ENCODE data around the gene KDM5A. TPM values are rescaled to one million over a fixed set of nuclear protein-coding genes. Genes with fewer than 3 reads are reported as not detected.
"Not testable (repeated sequence)": the region's sequence is repeated elsewhere in the genome, so short reads cannot be mapped to it uniquely, and the experiment has no call there.

KDM5A gene
- total RNA-seq, 2 donors from 2014 or later = 19.3 to 20.9 TPM

DNA sequence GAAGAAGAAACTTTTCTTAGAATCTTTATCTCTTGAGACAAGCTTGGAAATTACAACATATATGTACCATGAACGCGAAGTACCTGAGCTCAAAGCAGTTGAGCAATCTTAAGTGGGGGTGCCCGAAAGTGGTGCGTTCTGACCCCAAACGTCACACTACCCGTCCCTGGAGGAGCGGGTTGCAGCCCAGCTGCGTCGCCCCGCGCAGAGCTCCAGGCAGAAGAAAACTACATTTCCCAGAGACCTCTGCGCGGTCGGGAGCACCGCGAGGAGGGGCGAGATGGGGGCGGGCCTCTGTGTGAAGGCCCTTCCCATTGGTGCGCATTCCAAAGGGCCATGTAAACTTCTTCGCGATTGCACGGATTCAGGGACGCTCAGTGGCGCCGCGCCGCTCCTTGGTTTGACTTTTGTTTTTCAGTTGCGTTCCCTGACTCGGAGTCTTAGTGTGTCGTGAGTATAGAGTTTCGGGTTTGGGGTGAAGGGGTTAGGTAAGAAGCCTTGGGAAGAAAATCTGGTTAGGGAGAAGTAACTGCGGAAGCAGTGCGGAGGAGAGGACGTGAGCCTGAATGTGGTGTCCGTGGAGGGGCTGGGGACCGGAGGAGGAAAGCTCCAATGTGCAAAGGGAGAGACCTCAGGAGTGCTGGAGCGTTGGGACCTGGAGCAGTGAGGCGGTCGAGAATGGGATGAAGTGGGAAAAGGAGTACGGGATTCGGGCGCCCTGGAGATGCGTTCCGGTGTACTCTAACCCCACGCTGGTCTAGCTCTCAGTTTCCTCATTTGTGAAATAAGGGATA lies 12.3 kb upstream of the KDM5A start, which contains the start of gene CCDC77:
CCDC77 (plus strand) TSS at position 410 of the 794 bp plus-strand sequence. CDS start 7,740 bp downstream, outside the sequence.
- Histone ChIP-seq H3K27me3 (no peaks in the 10 kb centered on the region), H3K4me3 (peak within 1 kb of the TSS; percentile 54 to 66)
- TF ChIP-seq, protein P1, sequence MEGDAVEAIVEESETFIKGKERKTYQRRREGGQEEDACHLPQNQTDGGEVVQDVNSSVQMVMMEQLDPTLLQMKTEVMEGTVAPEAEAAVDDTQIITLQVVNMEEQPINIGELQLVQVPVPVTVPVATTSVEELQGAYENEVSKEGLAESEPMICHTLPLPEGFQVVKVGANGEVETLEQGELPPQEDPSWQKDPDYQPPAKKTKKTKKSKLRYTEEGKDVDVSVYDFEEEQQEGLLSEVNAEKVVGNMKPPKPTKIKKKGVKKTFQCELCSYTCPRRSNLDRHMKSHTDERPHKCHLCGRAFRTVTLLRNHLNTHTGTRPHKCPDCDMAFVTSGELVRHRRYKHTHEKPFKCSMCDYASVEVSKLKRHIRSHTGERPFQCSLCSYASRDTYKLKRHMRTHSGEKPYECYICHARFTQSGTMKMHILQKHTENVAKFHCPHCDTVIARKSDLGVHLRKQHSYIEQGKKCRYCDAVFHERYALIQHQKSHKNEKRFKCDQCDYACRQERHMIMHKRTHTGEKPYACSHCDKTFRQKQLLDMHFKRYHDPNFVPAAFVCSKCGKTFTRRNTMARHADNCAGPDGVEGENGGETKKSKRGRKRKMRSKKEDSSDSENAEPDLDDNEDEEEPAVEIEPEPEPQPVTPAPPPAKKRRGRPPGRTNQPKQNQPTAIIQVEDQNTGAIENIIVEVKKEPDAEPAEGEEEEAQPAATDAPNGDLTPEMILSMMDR (IDR thresholded peaks at IDR 0.05) = peak in 1 of 2 donors; percentile 52

DNA sequence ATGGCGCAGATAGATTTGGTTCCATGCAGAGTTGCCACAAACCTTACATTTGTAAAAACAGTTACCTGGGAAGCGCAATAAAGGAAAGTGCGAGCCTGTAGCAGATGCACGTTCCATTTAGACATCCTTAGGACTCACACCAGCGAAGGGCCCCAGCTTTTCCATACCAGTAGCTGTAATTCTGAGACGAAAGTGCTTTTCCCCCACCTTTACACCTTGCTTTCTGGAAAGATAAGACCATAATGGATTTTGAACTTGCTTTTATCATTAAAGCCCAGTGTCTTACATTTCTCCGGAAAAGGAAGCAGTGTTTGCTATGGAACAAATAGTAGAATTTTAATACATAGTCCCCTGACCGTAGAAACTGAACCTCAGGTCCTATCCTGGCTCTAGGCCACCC lies 11.7 kb upstream of the KDM5A start:
- TF ChIP-seq, protein P1 (IDR thresholded peaks at IDR 0.05) = no peak
- Histone ChIP-seq H3K27ac (peak overlapping the region; percentile 49 to 73), H3K9me3 (no peaks in the 10 kb centered on the region), H3K4me3 (peak overlapping the region; percentile 54 to 66), H3K36me3 (no peaks in the 10 kb centered on the region), H3K27me3 (no peaks in the 10 kb centered on the region), H3K4me1 (peaks cover 0 to 8% of the 10 kb centered on the region in 2 donors)
- DNase-seq (ENCODE audit: low spot score) = no peak

More for the DNA sequence above, 12.3 kb upstream of the KDM5A start, which contains the start of gene CCDC77:
- peak within 1 kb of the TSS; percentile 49 to 73 for H3K27ac ChIP-seq
- DNase-seq (ENCODE audit: low spot score) = peak; percentile 95
- H3K36me3 ChIP-seq = no peaks in the 10 kb centered on the region
- H3K4me1 ChIP-seq = peaks cover 0 to 8% of the 10 kb centered on the region in 2 donors
- H3K9me3 ChIP-seq = no peaks in the 10 kb centered on the region

DNA sequence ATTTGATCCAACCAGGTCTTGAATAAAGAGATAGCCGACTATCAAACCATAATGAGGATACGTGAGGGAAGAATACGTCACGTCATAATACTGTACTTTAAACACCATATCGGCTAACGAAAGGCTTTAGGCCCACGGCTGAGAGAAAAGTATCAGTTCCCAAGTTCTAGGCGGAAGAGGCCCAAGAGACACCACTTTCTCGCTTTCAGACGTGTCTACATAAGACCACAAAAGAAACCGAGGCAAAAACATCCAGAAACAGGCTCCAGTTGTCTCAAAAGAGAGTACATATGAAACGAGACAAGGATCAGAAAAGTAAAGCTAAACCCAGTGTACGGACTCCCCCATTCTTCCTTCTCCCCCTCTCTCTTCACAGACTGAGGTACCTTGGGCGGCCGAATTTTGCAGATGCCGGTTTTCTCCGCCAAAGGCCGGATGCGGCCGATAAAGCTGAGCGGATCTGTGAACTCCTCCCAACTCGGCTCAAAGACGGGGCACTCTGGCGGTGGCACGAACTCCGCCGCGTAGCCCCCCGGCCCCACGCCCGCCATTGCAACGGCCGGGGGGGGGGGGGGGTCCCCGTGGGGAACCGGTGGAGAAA lies 479 bp downstream of the KDM5A start:
- TF ChIP-seq, protein P1 (IDR thresholded peaks at IDR 0.05) = no peak
- no peak for DNase-seq (ENCODE audit: low spot score)
- no peaks in the 10 kb centered on the region for H3K9me3 ChIP-seq
- peaks cover 0 to 30% of the 10 kb centered on the region in 2 donors for H3K4me1 ChIP-seq
- peak overlapping the region; percentile 72 to 94 for H3K4me3 ChIP-seq
- peaks cover 8% of the 10 kb centered on the region for H3K36me3 ChIP-seq
- H3K27ac ChIP-seq = peak overlapping the region; percentile 92 to 95
- H3K27me3 ChIP-seq = no peaks in the 10 kb centered on the region

DNA sequence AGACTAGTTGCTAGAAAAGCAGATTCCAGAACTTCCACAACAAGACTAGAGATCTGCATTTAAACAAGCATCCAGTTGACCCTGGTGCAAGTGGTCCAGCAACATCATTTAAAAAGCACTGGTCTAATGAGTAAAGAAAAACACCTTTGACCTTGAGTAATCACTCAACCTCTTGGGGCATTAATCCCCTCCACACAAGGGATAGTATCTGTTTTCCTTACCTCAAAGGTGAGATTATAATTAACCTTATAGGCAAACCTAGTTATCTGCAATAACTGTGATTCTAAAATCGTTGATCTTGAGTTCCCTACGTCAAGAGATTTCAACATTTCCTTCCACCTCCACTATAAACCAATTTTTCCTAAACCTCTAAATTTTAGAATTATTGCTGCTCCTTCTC lies 1.1 kb downstream of the KDM5A start:
- Histone ChIP-seq H3K27ac (peak overlapping the region; percentile 92 to 95), H3K4me3 (peak overlapping the region; percentile 72 to 94), H3K9me3 (no peaks in the 10 kb centered on the region), H3K4me1 (peaks cover 0 to 30% of the 10 kb centered on the region in 2 donors), H3K27me3 (no peaks in the 10 kb centered on the region), H3K36me3 (peaks cover 14% of the 10 kb centered on the region)
- DNase-seq (ENCODE audit: low spot score) = no peak
- TF ChIP-seq, protein P1 (IDR thresholded peaks at IDR 0.05) = no peak

DNA sequence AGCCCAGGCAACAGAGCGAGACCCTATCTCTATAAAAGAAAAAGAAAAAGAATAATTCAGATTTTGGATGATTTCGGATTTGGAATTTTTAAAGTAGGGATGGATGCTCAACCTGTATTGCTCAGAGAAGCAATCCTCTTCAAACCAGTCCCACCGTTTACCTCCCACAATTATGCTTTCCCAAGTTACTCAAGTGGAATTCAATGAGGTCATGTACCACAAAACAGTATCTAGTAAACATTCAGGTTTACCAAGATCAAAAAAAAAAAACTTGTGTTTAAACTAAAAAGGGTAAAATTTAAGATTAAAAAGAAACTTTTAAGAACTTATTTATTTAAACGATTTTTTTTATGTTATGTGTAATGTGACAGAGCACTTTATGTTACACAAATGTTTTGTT lies 2.5 kb downstream of the KDM5A start:
- H3K36me3 ChIP-seq = peaks cover 28% of the 10 kb centered on the region
- no peak overlapping the region for H3K4me3 ChIP-seq
- DNase-seq (ENCODE audit: low spot score) = no peak
- H3K27me3 ChIP-seq = no peaks in the 10 kb centered on the region
- no peak overlapping the region for H3K27ac ChIP-seq
- TF ChIP-seq, protein P1 (IDR thresholded peaks at IDR 0.05) = no peak
- H3K9me3 ChIP-seq = no peaks in the 10 kb centered on the region
- peaks cover 0 to 30% of the 10 kb centered on the region in 2 donors for H3K4me1 ChIP-seq

DNA sequence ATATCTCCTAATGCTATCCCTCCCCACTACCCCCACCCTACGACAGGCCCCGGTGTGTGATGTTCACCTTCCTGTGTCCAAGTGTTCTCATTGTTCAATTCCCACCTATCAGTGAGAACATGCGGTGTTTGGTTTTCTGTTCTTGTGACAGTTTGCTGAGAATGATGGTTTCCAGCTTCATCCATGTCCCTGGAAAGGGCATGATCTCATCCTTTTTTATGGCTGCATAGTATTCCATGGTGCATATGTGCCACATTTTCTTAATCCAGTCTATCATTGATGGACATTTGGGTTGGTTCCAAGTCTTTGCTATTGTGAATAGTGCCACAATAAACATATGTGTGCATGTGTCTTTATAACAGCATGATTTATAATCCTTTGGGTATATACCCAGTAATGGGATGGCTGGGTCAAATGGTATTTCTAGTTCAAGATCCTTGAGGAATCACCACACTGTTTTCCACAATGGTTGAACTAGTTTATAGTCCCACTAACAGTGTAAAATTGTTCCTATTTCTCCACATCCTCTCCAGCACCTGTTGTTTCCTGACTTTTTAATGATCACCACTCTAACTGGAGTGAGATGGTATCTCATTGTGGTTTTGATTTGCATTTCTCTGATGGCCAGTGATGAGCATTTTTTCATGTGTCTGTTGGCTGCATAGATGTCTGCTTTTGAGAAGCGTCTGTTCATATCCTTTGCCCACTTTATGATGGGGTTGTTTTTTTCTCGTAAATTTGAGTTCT lies 18.2 kb downstream of the KDM5A start:
- H3K36me3 ChIP-seq = peaks cover 24% of the 10 kb centered on the region
- not testable (repeated sequence) for DNase-seq (ENCODE audit: low spot score); H3K9me3 ChIP-seq; H3K27ac ChIP-seq; H3K4me3 ChIP-seq; H3K27me3 ChIP-seq; H3K4me1 ChIP-seq
